Measurements from ENCODE around the gene TEAD1.

TEAD1 gene

DNA sequence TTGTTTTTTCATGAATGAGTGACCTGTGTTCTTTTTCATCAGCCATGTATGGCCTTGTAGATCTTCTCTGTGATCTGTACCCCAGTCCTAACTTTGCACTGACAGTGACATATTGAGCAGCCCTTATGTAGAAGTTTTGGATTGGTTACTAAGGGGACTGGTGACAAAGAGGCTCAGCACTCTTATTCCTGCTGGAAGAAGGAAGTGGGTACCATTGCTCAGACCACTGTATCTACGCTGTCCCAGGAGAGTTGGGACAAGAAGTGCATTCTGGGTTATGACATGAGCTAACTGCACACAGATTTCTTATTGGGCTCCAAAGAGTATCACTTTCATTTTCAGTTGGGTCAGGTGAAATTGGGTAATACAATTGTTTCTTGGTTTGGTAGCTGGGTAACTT is 227.1 kb downstream of the TEAD1 start:
- DNase-seq (ENCODE audit: low spot score), result no peak

GRCh38 chr11:12901874-12902481 is 227.8 kb downstream of the TEAD1 start:
- DNase-seq (ENCODE audit: low spot score), result no peak

GRCh38 chr11:12902791-12903486 is 228.7 kb downstream of the TEAD1 start:
- no peak for DNase-seq (ENCODE audit: low spot score)

DNA sequence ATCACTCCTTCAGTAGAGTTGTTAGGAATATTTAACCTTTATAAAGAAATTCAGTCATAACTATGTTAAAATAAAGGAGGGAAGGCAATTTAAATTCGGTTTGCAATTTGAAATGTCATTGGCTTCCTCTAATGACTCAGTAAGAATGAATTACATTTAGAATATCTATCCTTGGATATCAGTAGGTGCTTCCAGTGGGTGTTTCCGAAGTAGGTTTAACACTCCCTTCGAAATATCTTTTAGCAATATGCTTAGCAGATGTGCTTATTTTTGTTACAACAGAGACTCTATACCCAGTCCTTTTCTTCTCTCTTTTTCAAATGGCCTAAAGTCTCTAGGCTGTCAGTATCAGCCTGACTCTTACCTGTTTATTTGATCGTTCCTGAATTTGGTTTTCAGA is 231.2 kb downstream of the TEAD1 start:
- no peak for DNase-seq (ENCODE audit: low spot score)

GRCh38 chr11:12906501-12906900 is 232.3 kb downstream of the TEAD1 start:
- DNase-seq (ENCODE audit: low spot score), result no peak

- DNase-seq (ENCODE audit: low spot score), result no peak
Observed at GRCh38 chr11:12909879-12910278, 235.7 kb downstream of the TEAD1 start.

- peak; percentile 90 for DNase-seq (ENCODE audit: low spot score)
Observed at GRCh38 chr11:12914400-12914912, 240.2 kb downstream of the TEAD1 start.

- DNase-seq (ENCODE audit: low spot score), result no peak
Observed at GRCh38 chr11:12915093-12915492, 240.9 kb downstream of the TEAD1 start.

GRCh38 chr11:12917822-12918221 is 243.6 kb downstream of the TEAD1 start:
- no peak for DNase-seq (ENCODE audit: low spot score)

DNA sequence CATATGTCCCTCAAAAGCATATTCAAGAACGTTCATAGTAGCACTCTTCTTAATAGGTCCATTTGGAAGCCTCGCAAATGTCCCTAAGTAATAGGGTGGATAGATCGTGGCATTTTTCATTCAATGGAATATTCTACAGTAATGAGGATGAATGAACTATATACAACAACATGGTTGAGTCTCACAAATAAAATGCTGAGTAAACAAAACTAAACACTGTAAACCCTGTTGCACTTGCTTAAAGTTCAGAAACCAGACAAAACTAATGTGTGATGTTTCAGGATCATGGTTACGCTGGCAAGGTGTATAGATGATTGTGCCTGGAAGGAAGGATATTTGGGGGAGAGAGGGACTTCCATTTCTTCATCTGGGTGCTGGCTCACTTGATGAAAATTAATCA is 244.4 kb downstream of the TEAD1 start:
- no peak for DNase-seq (ENCODE audit: low spot score)

GRCh38 chr11:12922418-12922817 is 248.2 kb downstream of the TEAD1 start:
- DNase-seq (ENCODE audit: low spot score), result no peak

- DNase-seq (ENCODE audit: low spot score), result no peak
Observed at GRCh38 chr11:12922980-12923507, 248.8 kb downstream of the TEAD1 start.

DNA sequence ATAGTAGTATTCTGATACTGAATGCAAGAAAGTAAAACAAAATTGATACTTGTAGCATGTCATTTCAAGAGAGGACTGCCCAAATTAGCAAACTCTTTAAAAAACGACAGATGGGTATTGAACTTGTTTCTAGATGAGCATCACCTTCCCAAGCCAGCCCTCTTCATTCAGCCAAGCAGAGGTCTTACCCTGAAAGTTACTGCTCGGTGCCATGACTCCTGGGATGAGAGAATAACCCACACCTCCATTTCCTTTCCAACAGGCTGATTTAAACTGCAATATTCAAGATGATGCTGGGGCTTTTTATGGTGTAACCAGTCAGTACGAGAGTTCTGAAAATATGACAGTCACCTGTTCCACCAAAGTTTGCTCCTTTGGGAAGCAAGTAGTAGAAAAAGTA is 250.4 kb downstream of the TEAD1 start:
- DNase-seq (ENCODE audit: low spot score), result no peak

DNA sequence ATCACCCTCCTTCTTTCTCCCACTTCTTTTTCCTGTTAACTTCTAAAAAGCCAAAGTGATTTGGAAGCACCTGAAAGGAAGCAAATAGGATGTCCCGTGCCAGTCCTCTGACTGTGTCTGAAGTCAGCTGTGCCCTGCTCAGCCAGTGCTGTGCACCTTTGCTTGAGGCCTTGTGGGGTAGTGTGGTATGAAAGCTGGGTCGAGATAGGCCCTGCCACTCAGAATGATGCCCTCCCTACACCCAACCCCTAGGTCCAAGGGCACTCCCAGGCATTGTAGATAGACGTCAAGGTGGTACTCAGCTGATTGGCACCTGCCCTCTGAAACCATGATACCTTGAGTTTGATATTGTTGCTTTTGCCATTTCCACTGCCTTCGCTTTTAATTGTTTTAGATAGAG is 251.3 kb downstream of the TEAD1 start:
- no peak for DNase-seq (ENCODE audit: low spot score)

GRCh38 chr11:12927221-12927620 is 253.0 kb downstream of the TEAD1 start:
- DNase-seq (ENCODE audit: low spot score), result no peak

DNA sequence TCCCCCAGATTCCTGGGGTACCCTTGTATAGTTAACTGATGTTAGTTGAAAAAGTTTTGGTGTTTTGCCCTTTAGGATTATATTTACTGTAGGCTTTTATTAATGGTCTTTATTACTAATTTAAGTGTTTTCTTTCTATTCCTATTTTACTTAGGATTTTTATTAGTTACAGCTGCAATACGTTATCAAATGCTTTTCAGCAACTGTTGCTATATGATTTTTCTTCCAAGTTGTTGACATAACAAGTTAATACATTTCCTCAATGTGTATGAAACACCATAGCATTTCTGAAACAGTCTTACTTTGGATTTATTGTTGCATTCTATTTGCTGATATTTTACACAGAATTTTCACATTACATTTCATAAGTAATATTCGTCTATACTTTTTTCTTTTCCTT is 253.7 kb downstream of the TEAD1 start:
- no peak for DNase-seq (ENCODE audit: low spot score)

- DNase-seq (ENCODE audit: low spot score), result no peak
Observed at GRCh38 chr11:12930850-12931249, 256.6 kb downstream of the TEAD1 start.

DNA sequence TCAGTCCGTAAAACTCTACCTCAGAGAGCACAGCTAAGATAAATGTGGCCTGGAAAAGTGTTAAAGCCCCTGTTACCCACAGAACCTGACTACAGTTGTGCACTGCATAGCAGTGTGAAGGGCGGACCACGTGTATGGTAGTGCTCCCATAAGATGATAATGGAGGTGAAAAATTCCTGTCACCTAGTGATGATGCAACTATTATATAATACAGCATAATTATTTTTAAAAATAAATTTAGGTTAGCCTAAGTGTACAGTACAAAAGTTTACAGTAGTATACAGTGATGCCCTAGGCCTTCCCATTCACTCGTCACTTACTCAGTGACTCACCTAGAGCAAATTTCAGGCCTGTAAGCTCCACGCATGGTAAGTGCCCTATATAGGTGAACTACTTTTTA is 258.3 kb downstream of the TEAD1 start:
- DNase-seq (ENCODE audit: low spot score), result no peak

DNA sequence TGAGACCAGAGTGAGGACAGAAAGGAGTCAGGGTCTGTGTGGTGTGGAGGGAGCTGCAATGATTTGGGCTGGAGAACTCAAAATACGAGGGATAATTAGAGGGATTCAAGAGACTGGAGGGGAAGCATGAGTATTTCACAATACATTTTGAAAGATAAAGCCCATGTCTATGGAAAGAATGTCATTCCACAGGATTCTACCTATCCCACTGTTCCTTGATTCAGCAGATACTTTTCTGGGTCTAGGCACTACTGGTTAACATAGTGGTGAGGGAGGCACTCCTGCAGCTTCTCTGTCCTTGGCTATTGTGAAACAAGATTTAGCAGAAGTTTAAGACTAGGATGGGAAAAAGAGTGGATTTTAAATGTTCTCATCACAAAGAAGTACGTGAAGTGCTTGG is 262.0 kb downstream of the TEAD1 start:
- DNase-seq (ENCODE audit: low spot score), result no peak

GRCh38 chr11:12938590-12939247 is 264.5 kb downstream of the TEAD1 start:
- DNase-seq (ENCODE audit: low spot score), result no peak

GRCh38 chr11:12941671-12942070 is 267.4 kb downstream of the TEAD1 start:
- no peak for DNase-seq (ENCODE audit: low spot score)

DNA sequence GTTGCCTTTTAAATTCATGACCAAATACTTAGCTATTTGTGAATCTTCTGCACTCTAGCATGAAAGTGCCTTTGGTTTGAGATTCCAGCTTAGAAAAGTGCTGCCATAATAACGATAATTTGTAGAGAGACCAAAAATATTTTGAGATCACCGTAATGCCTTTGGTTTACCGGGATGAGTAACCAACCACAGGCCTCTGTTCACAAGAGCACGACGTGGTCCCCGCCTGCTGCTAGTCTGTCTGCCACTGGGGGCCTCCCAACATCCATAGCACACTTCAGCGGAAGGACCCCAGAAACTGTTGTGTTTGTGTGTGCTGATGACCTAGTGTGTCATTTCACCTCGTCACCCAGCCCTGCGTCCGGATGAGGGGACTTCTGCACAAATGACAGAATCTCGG is 267.9 kb downstream of the TEAD1 start:
- DNase-seq (ENCODE audit: low spot score), result no peak

GRCh38 chr11:12943311-12943710 is 269.1 kb downstream of the TEAD1 start:
- no peak for DNase-seq (ENCODE audit: low spot score)

Measured in iPS-NIHi11 (cell line).